ENCODE results near the gene RDH5.
A peak's percentile ranks its signal among the peaks of the same experiment; 100 is the strongest.

Gene RDH5

DNA sequence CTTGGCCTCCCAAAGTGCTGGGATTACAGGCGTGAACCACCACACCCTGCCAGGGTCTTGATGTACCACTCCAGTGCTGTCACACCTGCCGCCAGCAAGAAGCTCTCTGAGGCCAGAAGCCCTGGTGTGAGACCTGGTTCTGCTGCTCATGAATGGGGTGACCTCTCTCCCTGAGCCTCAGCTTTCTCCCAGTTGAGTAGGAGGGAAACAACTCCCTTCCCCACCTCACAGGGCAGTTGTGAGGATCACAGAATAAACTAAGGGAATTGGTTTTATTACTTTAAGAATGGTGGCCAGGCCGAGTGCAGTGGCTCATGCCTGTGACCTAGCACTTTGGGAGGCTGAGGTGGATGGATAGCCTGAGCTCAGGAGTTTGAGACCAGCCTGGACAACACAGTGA is 14.4 kb downstream of the RDH5 start:
- Mint-ChIP-seq H3K27ac (no peak overlapping the region), H3K27me3 (no peaks in the 10 kb centered on the region), H3K9me3 (no peaks in the 10 kb centered on the region), H3K4me3 (no peak overlapping the region), H3K36me3 (no peaks in the 10 kb centered on the region), H3K4me1 (peaks cover 23% of the 10 kb centered on the region)
- no peak for DNase-seq (ENCODE audit: low spot score in 2 of 2)
- ATAC-seq (ENCODE audit: low read depth): no peak

DNA sequence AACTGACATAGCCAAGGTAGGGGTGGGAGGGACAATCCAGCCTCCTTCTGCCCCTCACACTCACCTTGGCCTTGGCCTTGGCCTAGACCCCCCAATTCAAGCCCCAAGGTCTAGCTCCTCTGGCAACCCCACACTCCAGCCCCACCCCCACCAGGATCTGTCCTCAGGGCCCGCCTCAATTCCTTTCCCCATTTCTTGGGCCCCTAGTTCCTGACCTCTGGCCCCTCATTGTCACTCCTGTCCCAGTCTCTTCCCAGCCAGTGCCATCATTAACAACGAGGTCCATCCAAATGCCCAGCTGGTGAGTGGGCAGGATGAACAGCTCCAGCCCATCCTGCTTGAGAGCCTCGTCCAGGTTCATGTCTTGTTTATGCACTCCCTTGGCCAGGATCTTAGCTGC is 15.9 kb downstream of the RDH5 start:
- Mint-ChIP-seq H3K27me3 (no peaks in the 10 kb centered on the region), H3K27ac (no peak overlapping the region), H3K9me3 (no peaks in the 10 kb centered on the region), H3K4me3 (no peak overlapping the region), H3K4me1 (peaks cover 13% of the 10 kb centered on the region), H3K36me3 (no peaks in the 10 kb centered on the region)
- no peak for ATAC-seq (ENCODE audit: low read depth)
- no peak for DNase-seq (ENCODE audit: low spot score in 2 of 2)

DNA sequence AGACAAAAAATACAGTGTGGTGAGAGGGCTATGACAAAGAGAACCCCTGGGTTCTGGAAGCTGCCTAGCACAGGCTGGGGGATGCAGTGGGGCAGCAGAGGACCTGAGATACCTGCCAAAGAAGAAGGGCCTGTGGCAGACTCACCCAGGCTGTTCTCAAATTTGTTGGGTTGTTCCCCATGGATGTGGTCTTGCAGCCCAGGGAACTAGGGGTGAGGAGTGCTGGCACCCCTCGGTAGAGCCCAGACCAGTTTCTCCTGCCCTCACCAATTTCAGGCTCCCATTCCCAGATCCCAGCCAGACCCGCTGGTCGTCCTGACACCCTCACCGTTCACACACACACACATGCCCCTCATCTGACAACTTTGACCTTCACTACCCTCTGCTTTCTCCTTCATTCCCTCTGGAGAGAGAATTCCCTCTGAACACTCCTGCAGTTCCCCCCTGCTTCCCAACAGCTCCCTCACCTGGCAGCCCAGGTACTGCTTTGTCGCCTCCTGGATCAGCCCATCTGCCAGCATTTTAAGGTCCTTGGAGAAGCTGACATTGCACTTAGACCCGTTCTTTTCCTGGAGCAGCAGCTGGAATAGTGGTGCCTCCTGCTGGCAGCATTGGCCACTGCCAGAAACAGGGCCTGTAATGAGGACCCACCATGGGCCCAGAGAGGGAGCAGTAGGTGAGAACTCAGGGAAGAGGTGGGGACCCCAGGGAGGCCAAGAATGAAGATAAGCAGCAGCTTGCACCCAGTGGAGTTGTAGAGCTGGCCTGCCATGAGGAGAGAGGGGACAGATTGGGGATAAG is 16.8 kb downstream of the RDH5 start:
- ATAC-seq (ENCODE audit: low read depth) (peak; percentile 41), DNase-seq (ENCODE audit: low spot score in 2 of 2) (peak; percentile 44 to 57)
- peaks cover 15% of the 10 kb centered on the region for H3K4me1 Mint-ChIP-seq
- no peaks in the 10 kb centered on the region for H3K27me3 Mint-ChIP-seq
- H3K4me3 Mint-ChIP-seq: peak overlapping the region; percentile 67
- no peaks in the 10 kb centered on the region for H3K9me3 Mint-ChIP-seq
- no peaks in the 10 kb centered on the region for H3K36me3 Mint-ChIP-seq
- H3K27ac Mint-ChIP-seq: peak overlapping the region; percentile 56

DNA sequence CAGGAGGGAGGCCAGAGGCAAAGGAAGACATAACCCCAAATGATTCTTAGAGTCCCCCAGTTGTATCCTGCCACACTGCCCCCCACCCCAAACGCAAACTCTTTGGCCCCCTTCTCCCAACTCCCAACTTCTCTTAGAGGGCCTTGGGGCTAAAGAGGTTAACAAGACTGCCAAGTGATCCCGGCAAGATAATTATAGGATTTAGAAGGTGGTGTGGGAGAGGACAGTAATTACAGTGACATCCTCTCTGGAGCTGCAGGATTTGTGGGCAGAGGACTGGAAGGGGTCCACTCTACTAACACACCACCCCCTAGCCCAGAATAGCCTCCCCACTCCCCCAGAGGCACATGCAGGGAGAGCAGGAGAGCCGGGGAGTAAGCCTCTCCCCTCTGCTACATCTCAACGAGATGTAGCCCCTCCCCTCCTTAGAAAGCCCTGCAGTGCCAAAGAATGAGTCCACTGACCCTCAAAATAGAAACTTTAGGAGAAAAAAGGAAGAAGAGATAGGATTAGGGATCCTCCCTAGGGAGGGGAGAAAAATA is 17.5 kb downstream of the RDH5 start:
- ATAC-seq (ENCODE audit: low read depth) (no peak), DNase-seq (ENCODE audit: low spot score in 2 of 2) (no peak)
- peak overlapping the region; percentile 87 for H3K27ac Mint-ChIP-seq
- H3K36me3 Mint-ChIP-seq: no peaks in the 10 kb centered on the region
- peak overlapping the region; percentile 92 for H3K4me3 Mint-ChIP-seq
- no peaks in the 10 kb centered on the region for H3K9me3 Mint-ChIP-seq
- peaks cover 20% of the 10 kb centered on the region for H3K4me1 Mint-ChIP-seq
- H3K27me3 Mint-ChIP-seq: peaks cover 2% of the 10 kb centered on the region

DNA sequence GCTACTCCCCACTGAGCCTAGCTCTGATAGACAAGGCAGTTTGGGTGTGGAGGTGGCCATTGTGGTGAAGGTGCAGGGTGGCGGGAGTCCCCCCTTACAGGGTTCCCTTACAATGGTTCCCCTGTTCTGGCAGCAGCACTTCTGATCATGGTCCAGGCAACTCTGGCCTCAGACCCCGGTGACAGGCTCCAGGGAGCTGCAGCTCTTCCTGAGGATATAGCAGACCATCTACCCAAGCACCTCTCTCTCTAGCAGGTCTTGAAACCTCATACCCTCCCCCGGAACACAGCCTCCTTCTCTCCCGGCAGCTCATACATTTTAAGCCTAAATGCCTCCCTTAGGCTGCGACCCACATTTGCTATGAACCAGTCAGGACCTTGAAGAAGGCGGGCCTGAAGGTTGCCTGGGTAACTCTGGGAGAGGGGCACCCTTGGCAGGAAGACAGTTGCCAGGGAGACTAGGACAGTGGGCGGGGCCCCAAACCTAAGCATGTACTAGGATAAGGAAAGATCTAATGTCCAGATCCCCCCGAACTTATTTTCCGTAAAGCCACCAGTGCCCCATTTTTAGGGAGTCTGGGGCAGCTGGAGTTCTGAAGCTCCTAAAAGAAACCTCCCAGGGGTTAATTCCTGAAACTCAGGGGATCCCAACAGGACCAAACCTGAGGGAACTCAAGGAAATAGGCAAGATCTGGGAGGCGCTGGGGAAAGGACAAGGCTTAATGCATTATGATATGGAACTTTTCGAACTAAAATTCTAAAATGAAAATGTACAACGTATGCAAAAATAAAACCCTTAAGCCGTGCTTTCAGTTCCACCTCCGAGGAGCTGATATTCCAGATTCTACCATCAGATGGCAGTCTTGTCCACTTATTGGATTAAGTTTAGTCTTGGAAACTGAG is 18.2 kb downstream of the RDH5 start:
- peak overlapping the region; percentile 92 for H3K4me3 Mint-ChIP-seq
- H3K27me3 Mint-ChIP-seq: peaks cover 2% of the 10 kb centered on the region
- H3K36me3 Mint-ChIP-seq: no peaks in the 10 kb centered on the region
- H3K27ac Mint-ChIP-seq: peak overlapping the region; percentile 87
- H3K4me1 Mint-ChIP-seq: peaks cover 23% of the 10 kb centered on the region
- no peaks in the 10 kb centered on the region for H3K9me3 Mint-ChIP-seq
- DNase-seq (ENCODE audit: low spot score in 2 of 2): peak; percentile 90
- ATAC-seq (ENCODE audit: low read depth): peak; percentile 82

DNA sequence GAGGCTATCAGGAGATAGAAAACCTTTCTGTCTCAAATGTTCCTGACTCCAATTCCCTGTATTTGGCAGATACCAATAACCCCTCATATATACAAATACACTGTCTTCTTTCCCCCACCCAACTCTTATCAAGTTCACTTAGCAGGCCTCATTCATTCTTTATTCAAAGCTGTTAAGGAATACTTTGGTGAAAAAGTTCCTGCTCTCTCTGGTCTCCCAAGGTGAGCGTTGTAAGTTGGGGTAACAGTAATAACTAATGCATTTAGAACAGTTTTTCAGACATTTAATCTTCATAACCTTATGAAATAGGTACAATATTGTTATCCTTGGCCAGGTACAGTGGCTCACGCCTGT is 18.8 kb downstream of the RDH5 start:
- Mint-ChIP-seq H3K36me3 (no peaks in the 10 kb centered on the region), H3K4me1 (peaks cover 23% of the 10 kb centered on the region), H3K4me3 (peak overlapping the region; percentile 92), H3K27ac (peak overlapping the region; percentile 87), H3K9me3 (no peaks in the 10 kb centered on the region), H3K27me3 (peaks cover 2% of the 10 kb centered on the region)
- DNase-seq (ENCODE audit: low spot score in 2 of 2): no peak
- ATAC-seq (ENCODE audit: low read depth): no peak

DNA sequence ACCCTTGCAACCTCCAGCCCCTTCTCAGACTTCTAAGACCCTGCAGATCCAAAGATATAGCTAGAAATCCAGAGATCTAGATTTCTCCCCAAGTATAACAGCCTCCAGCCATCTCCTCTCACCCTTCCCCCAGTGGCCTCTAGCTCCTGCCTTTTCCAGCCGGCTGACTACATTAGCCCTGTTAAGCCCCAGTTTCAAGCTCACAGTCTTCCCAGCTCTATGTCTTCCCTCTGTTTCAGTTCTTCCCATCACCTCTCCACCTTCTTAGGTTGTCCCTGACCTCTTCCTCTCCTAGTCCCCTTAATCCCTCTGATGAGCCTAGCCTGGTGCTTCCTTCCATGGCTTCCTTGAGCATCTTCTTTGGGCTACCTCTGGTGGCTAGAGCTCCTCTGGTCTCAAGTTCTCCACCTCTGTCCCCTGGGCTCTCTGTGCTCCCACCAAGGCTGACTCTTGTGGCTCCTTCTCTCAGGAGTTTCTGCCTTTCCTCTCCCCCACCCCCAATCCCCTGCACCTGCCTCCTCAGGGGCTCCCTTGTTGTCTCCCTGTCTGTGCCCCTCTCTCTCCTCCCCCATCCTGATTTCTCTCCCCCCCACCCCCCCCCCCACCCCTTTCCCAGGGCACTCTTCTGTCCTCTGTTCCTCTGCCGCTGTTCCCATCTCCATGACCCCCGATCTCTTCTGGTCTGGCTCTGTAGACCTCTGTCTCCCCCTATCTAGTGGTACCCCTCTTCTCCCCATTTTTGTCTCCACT is 21.9 kb downstream of the RDH5 start:
- no peak for ATAC-seq (ENCODE audit: low read depth)
- Mint-ChIP-seq H3K4me1 (peaks cover 33% of the 10 kb centered on the region), H3K36me3 (no peaks in the 10 kb centered on the region)

DNA sequence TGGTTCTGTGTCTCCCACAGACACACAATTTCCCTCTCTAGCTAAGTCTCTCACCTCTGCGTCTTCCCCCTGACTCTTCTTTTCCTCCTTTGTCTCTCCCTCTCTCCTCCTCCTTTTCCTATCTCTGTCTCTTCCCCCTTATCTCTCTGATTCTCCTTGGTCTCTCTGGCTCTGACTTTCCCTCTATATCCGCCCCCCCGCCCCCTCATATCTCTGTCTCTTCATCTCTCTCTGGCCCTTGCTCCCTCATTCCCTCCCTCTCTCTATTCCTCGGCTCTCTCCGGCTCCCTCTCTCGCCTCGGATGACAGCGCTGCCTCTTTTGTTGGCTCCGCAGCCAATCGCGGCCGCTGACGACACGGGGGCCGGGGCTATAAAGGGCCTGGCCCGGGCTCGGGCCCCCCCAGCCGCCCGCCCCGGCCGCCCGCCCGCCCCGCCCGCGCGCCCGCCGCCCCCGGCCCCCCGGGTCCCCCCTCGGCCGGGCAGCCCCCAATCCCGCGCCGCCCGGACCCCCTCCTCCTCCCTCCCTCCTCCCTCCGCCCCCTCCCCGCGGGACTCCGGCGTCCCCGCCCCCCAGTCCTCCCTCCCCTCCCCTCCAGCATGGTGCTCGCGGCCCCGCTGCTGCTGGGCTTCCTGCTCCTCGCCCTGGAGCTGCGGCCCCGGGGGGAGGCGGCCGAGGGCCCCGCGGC is 22.7 kb downstream of the RDH5 start, which contains the start of gene GDF11:
Gene GDF11 (plus strand): TSS at position 404 of the 687 bp plus-strand sequence. CDS start 195 bp downstream, at position 599.
- peak; percentile 44 for ATAC-seq (ENCODE audit: low read depth)
- no peaks in the 10 kb centered on the region for H3K36me3 Mint-ChIP-seq
- peak within 1 kb of the TSS; percentile 88 for H3K4me3 Mint-ChIP-seq
- no peaks in the 10 kb centered on the region for H3K9me3 Mint-ChIP-seq
- peak in 1 of 2 donors; percentile 37 for DNase-seq (ENCODE audit: low spot score in 2 of 2)
- H3K27me3 Mint-ChIP-seq: peaks cover 2% of the 10 kb centered on the region
- peaks cover 32% of the 10 kb centered on the region for H3K4me1 Mint-ChIP-seq
- peak within 1 kb of the TSS; percentile 76 for H3K27ac Mint-ChIP-seq

More for the DNA sequence above, 21.9 kb downstream of the RDH5 start:
- Mint-ChIP-seq H3K27me3 (peaks cover 2% of the 10 kb centered on the region), H3K9me3 (no peaks in the 10 kb centered on the region), H3K27ac (peak overlapping the region; percentile 76), H3K4me3 (peak overlapping the region; percentile 87)
- no peak for DNase-seq (ENCODE audit: low spot score in 2 of 2)

DNA sequence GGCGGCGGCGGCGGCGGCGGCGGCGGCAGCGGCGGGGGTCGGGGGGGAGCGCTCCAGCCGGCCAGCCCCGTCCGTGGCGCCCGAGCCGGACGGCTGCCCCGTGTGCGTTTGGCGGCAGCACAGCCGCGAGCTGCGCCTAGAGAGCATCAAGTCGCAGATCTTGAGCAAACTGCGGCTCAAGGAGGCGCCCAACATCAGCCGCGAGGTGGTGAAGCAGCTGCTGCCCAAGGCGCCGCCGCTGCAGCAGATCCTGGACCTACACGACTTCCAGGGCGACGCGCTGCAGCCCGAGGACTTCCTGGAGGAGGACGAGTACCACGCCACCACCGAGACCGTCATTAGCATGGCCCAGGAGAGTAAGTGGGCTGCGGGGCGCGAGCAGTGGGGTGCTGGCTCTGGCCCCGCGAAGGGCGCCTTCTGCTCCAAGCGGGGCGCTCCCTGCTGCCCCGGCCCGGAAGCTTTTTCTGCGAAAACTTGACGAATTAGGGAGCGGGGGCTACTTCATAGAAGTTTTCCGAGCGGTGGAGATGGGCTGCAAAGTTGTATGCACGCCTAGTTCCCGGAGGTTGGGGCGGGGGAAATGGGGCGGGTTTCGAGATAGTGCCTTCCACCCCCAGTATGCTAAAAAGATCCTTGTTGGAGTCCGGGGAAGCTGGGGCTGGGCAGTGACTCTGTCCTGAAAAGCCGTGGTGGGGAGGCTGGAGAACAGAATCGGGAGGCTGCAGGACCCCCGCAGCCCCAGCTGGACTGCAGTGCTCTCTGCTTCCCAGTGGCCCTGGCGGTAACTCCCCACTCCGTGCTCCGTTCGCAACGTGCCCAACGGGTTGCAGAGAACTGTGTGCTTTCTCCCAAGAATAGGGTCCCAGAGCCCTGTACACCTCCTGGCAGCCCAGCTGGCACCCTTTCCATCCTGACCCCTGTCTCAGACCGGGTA is 23.5 kb downstream of the RDH5 start:
- ATAC-seq (ENCODE audit: low read depth) (peak; percentile 61), DNase-seq (ENCODE audit: low spot score in 2 of 2) (peak in 1 of 2 donors; percentile 42)
- H3K9me3 Mint-ChIP-seq: no peaks in the 10 kb centered on the region
- H3K27ac Mint-ChIP-seq: no peak overlapping the region
- no peaks in the 10 kb centered on the region for H3K36me3 Mint-ChIP-seq
- H3K27me3 Mint-ChIP-seq: peaks cover 2% of the 10 kb centered on the region
- peaks cover 29% of the 10 kb centered on the region for H3K4me1 Mint-ChIP-seq
- H3K4me3 Mint-ChIP-seq: peak overlapping the region; percentile 88

DNA sequence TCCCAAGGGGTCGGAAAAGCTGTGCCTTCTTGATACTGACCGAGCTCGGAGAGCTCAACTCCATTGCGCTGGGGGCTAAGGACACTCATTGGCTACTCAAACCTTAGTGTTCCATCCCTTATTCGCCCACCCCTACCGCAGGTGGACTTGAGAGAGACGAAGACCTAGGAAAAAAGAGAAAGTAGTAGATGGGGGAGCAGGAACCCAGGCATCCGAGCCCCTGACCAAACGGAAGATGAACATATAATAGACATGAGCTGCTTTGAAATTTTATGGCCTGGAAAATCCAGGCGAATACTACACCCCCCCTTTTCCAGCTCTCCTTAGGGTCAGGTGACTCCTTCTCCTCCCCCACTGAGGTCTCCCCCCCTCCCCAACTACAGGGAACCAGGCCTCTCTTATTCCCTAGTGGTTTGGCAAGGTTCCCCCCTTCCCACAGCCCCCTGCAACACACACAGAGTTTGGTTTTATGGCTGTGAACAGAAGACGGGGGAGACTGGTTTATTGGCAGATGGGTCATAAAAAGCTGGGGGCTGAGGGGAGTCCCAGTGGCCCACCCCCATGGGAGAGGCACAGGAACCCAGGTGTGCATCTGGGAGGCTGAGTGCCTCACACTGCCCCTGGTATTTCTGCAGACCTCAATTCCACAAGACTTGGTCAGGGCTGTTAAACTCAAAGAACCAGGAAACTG is 24.3 kb downstream of the RDH5 start:
- peaks cover 29% of the 10 kb centered on the region for H3K4me1 Mint-ChIP-seq
- H3K27ac Mint-ChIP-seq: no peak overlapping the region
- H3K4me3 Mint-ChIP-seq: peak overlapping the region; percentile 88
- no peaks in the 10 kb centered on the region for H3K9me3 Mint-ChIP-seq
- peaks cover 2% of the 10 kb centered on the region for H3K27me3 Mint-ChIP-seq
- DNase-seq (ENCODE audit: low spot score in 2 of 2): no peak
- peaks cover 2% of the 10 kb centered on the region for H3K36me3 Mint-ChIP-seq
- ATAC-seq (ENCODE audit: low read depth): no peak

DNA sequence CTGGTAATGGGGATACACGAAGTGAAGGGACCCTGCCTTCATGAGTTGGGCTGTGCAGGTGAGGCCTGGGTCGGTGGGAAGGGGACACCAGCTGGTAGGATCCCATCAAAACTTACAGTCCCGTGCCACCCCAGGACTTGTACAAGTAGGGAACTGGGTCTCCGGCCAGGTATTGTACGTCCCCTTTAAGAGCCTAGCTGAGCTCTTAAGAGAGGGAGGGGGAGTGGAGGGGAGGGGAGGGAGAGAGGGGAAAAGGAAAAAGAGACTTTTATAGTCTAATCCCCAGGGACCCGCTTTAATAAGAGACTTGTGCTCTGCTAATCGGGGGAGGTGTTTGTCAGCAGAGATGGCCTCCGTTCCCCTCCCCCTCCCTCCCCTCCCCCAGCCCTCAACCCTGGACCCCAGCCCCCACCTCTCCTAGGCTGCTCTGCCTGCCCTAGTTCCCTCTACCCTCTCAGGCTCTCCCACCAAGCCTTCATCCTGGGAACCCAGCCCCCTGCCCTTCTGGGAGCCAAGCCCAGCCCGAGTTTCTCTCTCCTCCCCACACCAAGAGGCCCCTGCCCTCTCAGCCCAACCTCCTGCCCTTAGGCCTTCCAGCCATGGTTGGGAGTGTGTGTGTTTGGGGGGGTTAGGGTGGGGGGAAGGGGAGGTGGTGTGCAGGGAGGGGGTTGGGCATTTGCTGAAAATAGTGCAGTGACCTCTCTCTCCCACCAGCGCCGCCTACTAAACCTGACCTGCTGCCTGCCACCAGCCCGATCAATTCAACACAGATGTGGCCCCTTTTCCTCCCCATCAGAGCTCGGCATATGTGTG is 25.4 kb downstream of the RDH5 start:
- H3K4me3 Mint-ChIP-seq: peak overlapping the region; percentile 88
- ATAC-seq (ENCODE audit: low read depth) (no peak), DNase-seq (ENCODE audit: low spot score in 2 of 2) (no peak)
- H3K36me3 Mint-ChIP-seq: peaks cover 2% of the 10 kb centered on the region
- peak overlapping the region; percentile 8 for H3K27ac Mint-ChIP-seq
- peaks cover 2% of the 10 kb centered on the region for H3K27me3 Mint-ChIP-seq
- no peaks in the 10 kb centered on the region for H3K9me3 Mint-ChIP-seq
- H3K4me1 Mint-ChIP-seq: peaks cover 31% of the 10 kb centered on the region

Data from memory B cell (primary cell).